Left lung (tissue), 10 donors: ENCODE measurements around the gene SYNGAP1. TPM values are rescaled to one million over a fixed set of nuclear protein-coding genes. Genes with fewer than 3 reads are reported as not detected.

Experiments used
- ATAC-seq: fragments of 200-7000 bp; cut with Tn5 transposase; one replicate; pipeline ENCODE4 v1.9.1; 2020; ENCODE audit warnings: moderate library complexity
- DNase-seq, 4 donors: peaks; one replicate each; pipeline ENCODE4 v3.0.0-alpha.2; 2013 to 2020
- H3K27ac ChIP-seq, 2 donors: fragments of 200-600 bp; sonication (generic) in 1 of 2; one replicate each; pipeline versions ENCODE4 v1.5.0 to v1.8.0; 2020 to 2021
- H3K27me3 ChIP-seq, 2 donors: fragments of 200-600 bp; sonication (generic) in 1 of 2; one replicate each; pipeline versions ENCODE4 v1.5.0 to v1.8.0; 2020 to 2021
- H3K36me3 ChIP-seq, 2 donors: fragments of 200-600 bp; sonication (generic) in 1 of 2; one replicate each; pipeline versions ENCODE4 v1.5.0 to v1.8.0; 2020 to 2021
- H3K4me1 ChIP-seq, 2 donors: fragments of 200-600 bp; one replicate each; pipeline ENCODE4 v1.8.0; 2021
- H3K4me3 ChIP-seq, 2 donors: fragments of 200-600 bp; sonication (generic) in 1 of 2; one replicate each; pipeline versions ENCODE4 v1.5.0 to v1.8.0; 2020 to 2021; ENCODE audit warnings: mild to moderate bottlenecking in 1 of 2
- H3K9me3 ChIP-seq, 2 donors: fragments of 200-600 bp; sonication (generic) in 1 of 2; one replicate each; pipeline versions ENCODE4 v1.5.0 to v1.8.0; 2020 to 2021
- CTCF ChIP-seq, 2 donors: fragments of 200-600 bp; sonication (generic) in 1 of 2; IDR thresholded peaks; one replicate each; pipeline versions ENCODE4 v1.5.0 to v1.8.0; 2021; ENCODE audit warnings: antibody characterized with exemption in 2 of 2
- intact Hi-C, 2 donors: fragments of 100-400 bp; cut with DNase I; formaldehyde crosslinking; loops; one replicate each; pipeline versions ENCODE4 v1.11.2 to v1.14.2; 2022
- polyA plus RNA-seq, 6 donors: library from polyadenylated mRNA; unstranded; fragments of 120-200 nt; gene quantifications; one replicate each; pipeline ENCODE4 v1.2.1, GENCODE V29; 2013; ENCODE audit not compliant: insufficient read length in 6 of 6
- total RNA-seq, 2 donors: library from RNA; stranded (reverse); fragmentation: NEBNext Ultra II Directional; extraction: Animal tissue kit (Norgen Biotek cat#: 25700); gene quantifications; one replicate each; pipeline ENCODE4 v1.2.1, GENCODE V29; 2021
- donor health status: DM: no; HTN: yes; CAD: no.
- donor health status: DM: no; HTN: no; CAD: no.

Gene SYNGAP1
- total and polyA plus RNA-seq, 8 donors, result 18.1 to 51.2 (median 44.6) TPM

- Histone ChIP-seq H3K27ac (no peak overlapping the region), H3K4me1 (peaks cover 0 to 11% of the 10 kb centered on the region in 2 donors), H3K4me3 (no peak overlapping the region), H3K36me3 (peaks cover 0 to 77% of the 10 kb centered on the region in 2 donors), H3K27me3 (no peaks in the 10 kb centered on the region), H3K9me3 (no peaks in the 10 kb centered on the region)
- intact Hi-C loops, result no loop called here
- no peak for DNase-seq
- no peak for TF ChIP-seq CTCF (IDR thresholded peaks at IDR 0.05)
- no peak for ATAC-seq
These were observed 20.9 kb downstream of the SYNGAP1 start for GRCh38 chr6:33440649-33441309.

- ATAC-seq (no peak), DNase-seq (no peak)
- peaks cover 0 to 76% of the 10 kb centered on the region in 2 donors for H3K36me3 ChIP-seq
- H3K27me3 ChIP-seq, result no peaks in the 10 kb centered on the region
- no peak overlapping the region for H3K27ac ChIP-seq
- H3K4me1 ChIP-seq, result peaks cover 0 to 18% of the 10 kb centered on the region in 2 donors
- TF ChIP-seq CTCF (IDR thresholded peaks at IDR 0.05), result no peak
- no peaks in the 10 kb centered on the region for H3K9me3 ChIP-seq
- intact Hi-C loops, result no loop called here
- H3K4me3 ChIP-seq, result no peak overlapping the region
These were observed 21.6 kb downstream of the SYNGAP1 start for GRCh38 chr6:33441457-33441856.

GRCh38 chr6:33442283-33442682, 22.4 kb downstream of the SYNGAP1 start:
- ATAC-seq, result no peak

GRCh38 chr6:33443025-33443424, 23.2 kb downstream of the SYNGAP1 start:
- ATAC-seq, result no peak
- TF ChIP-seq CTCF (IDR thresholded peaks at IDR 0.05), result no peak
- H3K4me3 ChIP-seq, result no peak overlapping the region
- H3K36me3 ChIP-seq, result peaks cover 0 to 70% of the 10 kb centered on the region in 2 donors
- H3K27ac ChIP-seq, result no peak overlapping the region
- no peaks in the 10 kb centered on the region for H3K27me3 ChIP-seq
- no peak for DNase-seq
- intact Hi-C loops, result no loop called here
- H3K9me3 ChIP-seq, result no peaks in the 10 kb centered on the region
- peaks cover 0 to 19% of the 10 kb centered on the region in 2 donors for H3K4me1 ChIP-seq

More at GRCh38 chr6:33442283-33442682, 22.4 kb downstream of the SYNGAP1 start:
- Histone ChIP-seq H3K4me3 (no peak overlapping the region), H3K36me3 (peaks cover 0 to 72% of the 10 kb centered on the region in 2 donors), H3K27me3 (no peaks in the 10 kb centered on the region), H3K4me1 (peaks cover 0 to 19% of the 10 kb centered on the region in 2 donors), H3K9me3 (no peaks in the 10 kb centered on the region), H3K27ac (no peak overlapping the region)
- intact Hi-C loops, result no loop called here
- DNase-seq, result no peak
- TF ChIP-seq CTCF (IDR thresholded peaks at IDR 0.05), result no peak

- DNase-seq (no peak), ATAC-seq (no peak)
- intact Hi-C loops, result no loop called here
- Histone ChIP-seq H3K36me3 (peaks cover 0 to 63% of the 10 kb centered on the region in 2 donors), H3K4me1 (peaks cover 0 to 19% of the 10 kb centered on the region in 2 donors), H3K27ac (no peak overlapping the region), H3K27me3 (no peaks in the 10 kb centered on the region), H3K4me3 (no peak overlapping the region), H3K9me3 (no peaks in the 10 kb centered on the region)
- TF ChIP-seq CTCF (IDR thresholded peaks at IDR 0.05), result no peak
These were observed 24.0 kb downstream of the SYNGAP1 start for GRCh38 chr6:33443619-33444504.
